ENCODE data around the gene GOLGA6C. TPM values are rescaled to one million over a fixed set of nuclear protein-coding genes. Genes with fewer than 3 reads are reported as not detected.
"Not testable (repeated sequence)": the region's sequence is repeated elsewhere in the genome, so short reads cannot be mapped to it uniquely, and the experiment has no call there.

The GOLGA6C gene
- total RNA-seq, result not detected
- total RNA-seq (2013), result not detected

DNA sequence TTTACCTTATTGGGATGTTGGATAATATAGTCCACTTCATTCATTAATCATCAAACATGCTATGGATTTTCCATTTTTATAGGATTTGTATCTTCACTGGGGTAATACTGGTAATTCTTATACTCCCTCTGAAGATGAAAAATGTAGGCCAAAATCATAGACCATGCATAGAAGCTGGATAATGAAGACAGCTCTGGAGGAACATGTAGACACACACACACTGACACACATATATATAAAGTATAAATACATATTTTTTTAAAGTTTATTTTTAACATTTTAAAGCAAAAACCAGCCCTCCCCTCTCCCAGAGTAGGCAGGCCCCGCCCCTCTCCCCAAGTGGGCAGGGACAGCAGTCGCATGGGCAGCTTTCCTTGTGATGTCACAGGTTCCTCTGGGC is at the start of gene GOLGA6C:
TSS of gene GOLGA6C (plus strand) at position 301 of the 400 bp plus-strand sequence. CDS start 265 bp downstream, outside the sequence.
- H3K27ac Mint-ChIP-seq; intact Hi-C loops (cut with micrococcal nuclease); H3K27me3 ChIP-seq (ENCODE audit: control insufficient read depth, insufficient read depth, low read length); H3K27me3 Mint-ChIP-seq (ENCODE audit: low read depth in 2 of 2); H3K36me3 ChIP-seq (ENCODE audit: control insufficient read depth, insufficient read depth, low read length); H3K4me1 ChIP-seq (ENCODE audit: control insufficient read depth, insufficient read depth, low read length); H3K4me1 Mint-ChIP-seq; H3K4me3 Mint-ChIP-seq; H3K4me3 ChIP-seq (ENCODE audit: low read length); H3K27ac ChIP-seq (ENCODE audit: low read length); ATAC-seq; H3K36me3 Mint-ChIP-seq; H3K9me3 ChIP-seq (ENCODE audit: control insufficient read depth, insufficient read depth, low read length); DNase-seq; H3K9me3 Mint-ChIP-seq: not testable (repeated sequence)
- no CpG with 5 or more reads among the region's 2 CpGs for WGBS (ENCODE audit: insufficient coverage)

GRCh38 chr15:75208501-75209288 is 49.4 kb upstream of the GOLGA6C start:
- Mint-ChIP-seq H3K4me1 (peaks cover 52 to 77% of the 10 kb centered on the region in 2 donors), H3K9me3 (no peaks in the 10 kb centered on the region), H3K4me3 (no peak overlapping the region), H3K36me3 (peaks cover 7% of the 10 kb centered on the region), H3K27me3 (ENCODE audit: low read depth in 2 of 2) (no peaks in the 10 kb centered on the region), H3K27ac (peak overlapping the region; percentile 67 to 83)
- DNase-seq (no peak), ATAC-seq (no peak)
- no peaks in the 10 kb centered on the region for H3K9me3 ChIP-seq (ENCODE audit: control insufficient read depth, insufficient read depth, low read length)
- 92% methylated on average over 32 of the region's 32 CpGs for WGBS (ENCODE audit: insufficient coverage)
- TF ChIP-seq CTCF (IDR thresholded peaks at IDR 0.05), result no peak
- no peaks in the 10 kb centered on the region for H3K27me3 ChIP-seq (ENCODE audit: control insufficient read depth, insufficient read depth, low read length)
- intact Hi-C loops (cut with micrococcal nuclease), result loop anchor here (10.0 kb wide), 3 partner anchors 364 to 574 kb away; partner anchors contain the start of genes CSK and ULK3
- peaks cover 77% of the 10 kb centered on the region for H3K36me3 ChIP-seq (ENCODE audit: control insufficient read depth, insufficient read depth, low read length)
- no peak overlapping the region for H3K27ac ChIP-seq (ENCODE audit: low read length)
- peaks cover 62% of the 10 kb centered on the region for H3K4me1 ChIP-seq (ENCODE audit: control insufficient read depth, insufficient read depth, low read length)
- H3K4me3 ChIP-seq (ENCODE audit: low read length), result no peak overlapping the region

DNA sequence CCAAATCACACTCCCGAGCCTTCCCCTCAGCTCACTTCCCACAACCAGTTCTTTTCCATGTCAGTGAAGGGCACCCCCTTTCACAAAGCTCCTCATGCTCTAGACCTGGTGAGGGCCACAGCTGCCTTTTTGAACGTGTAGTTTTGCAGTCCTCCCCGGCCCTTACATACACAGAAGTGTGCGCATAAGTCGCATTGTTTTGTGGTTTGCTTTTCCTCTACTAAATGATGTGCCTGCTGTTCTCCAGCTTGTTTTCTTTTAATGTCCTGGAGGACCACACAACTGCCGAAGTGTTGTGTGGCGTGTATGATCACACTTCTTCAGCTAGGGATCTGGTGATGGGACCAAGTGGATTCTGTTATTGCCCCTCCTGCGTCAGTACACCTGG is 48.9 kb upstream of the GOLGA6C start:
- H3K36me3 ChIP-seq (ENCODE audit: control insufficient read depth, insufficient read depth, low read length), result peaks cover 80% of the 10 kb centered on the region
- Mint-ChIP-seq H3K27ac (peak overlapping the region; percentile 67 to 83), H3K36me3 (peaks cover 7% of the 10 kb centered on the region), H3K4me3 (peak overlapping the region; percentile 9), H3K9me3 (no peaks in the 10 kb centered on the region), H3K27me3 (ENCODE audit: low read depth in 2 of 2) (no peaks in the 10 kb centered on the region), H3K4me1 (peaks cover 47 to 73% of the 10 kb centered on the region in 2 donors)
- no peak overlapping the region for H3K27ac ChIP-seq (ENCODE audit: low read length)
- intact Hi-C loops (cut with micrococcal nuclease), result loop anchor here (10.0 kb wide), 3 partner anchors 364 to 574 kb away; partner anchors contain the start of genes CSK and ULK3
- DNase-seq (no peak), ATAC-seq (no peak)
- 50% methylated on average over 8 of the region's 8 CpGs for WGBS (ENCODE audit: insufficient coverage)
- no peaks in the 10 kb centered on the region for H3K27me3 ChIP-seq (ENCODE audit: control insufficient read depth, insufficient read depth, low read length)
- H3K9me3 ChIP-seq (ENCODE audit: control insufficient read depth, insufficient read depth, low read length), result no peaks in the 10 kb centered on the region
- no peak for TF ChIP-seq CTCF (IDR thresholded peaks at IDR 0.05)
- H3K4me1 ChIP-seq (ENCODE audit: control insufficient read depth, insufficient read depth, low read length), result peaks cover 57% of the 10 kb centered on the region
- no peak overlapping the region for H3K4me3 ChIP-seq (ENCODE audit: low read length)

DNA sequence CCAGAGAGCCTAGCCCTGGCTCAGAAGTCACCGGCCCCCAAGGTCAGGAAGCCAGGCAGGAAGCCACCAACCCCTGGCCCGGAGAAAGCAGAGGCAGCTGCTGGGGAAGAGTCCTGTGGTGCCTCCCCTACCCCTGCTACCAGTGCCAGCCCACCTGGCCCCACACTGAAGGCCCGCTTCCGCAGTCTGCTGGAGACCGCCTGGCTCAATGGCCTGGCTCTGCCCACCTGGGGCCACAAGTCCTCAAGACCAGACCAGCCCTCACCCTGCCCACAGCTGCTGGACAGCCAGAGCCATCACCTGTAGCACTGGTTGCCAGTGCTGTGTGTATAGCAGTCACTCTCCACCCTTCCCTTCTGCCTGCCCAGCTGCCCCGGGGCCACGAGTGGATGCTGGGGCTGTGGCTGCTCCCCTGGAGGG is 47.3 kb upstream of the GOLGA6C start:
- Mint-ChIP-seq H3K36me3 (peaks cover 7% of the 10 kb centered on the region), H3K9me3 (no peaks in the 10 kb centered on the region), H3K27ac (peak overlapping the region; percentile 67 to 83), H3K27me3 (ENCODE audit: low read depth in 2 of 2) (no peaks in the 10 kb centered on the region), H3K4me1 (peaks cover 37 to 78% of the 10 kb centered on the region in 2 donors), H3K4me3 (no peak overlapping the region)
- Histone ChIP-seq H3K4me1 (ENCODE audit: control insufficient read depth, insufficient read depth, low read length) (peaks cover 48% of the 10 kb centered on the region), H3K36me3 (ENCODE audit: control insufficient read depth, insufficient read depth, low read length) (peaks cover 81% of the 10 kb centered on the region), H3K27me3 (ENCODE audit: control insufficient read depth, insufficient read depth, low read length) (no peaks in the 10 kb centered on the region), H3K4me3 (ENCODE audit: low read length) (no peak overlapping the region), H3K9me3 (ENCODE audit: control insufficient read depth, insufficient read depth, low read length) (no peaks in the 10 kb centered on the region), H3K27ac (ENCODE audit: low read length) (no peak overlapping the region)
- 37% methylated on average over 7 of the region's 7 CpGs for WGBS (ENCODE audit: insufficient coverage)
- ATAC-seq, result peak in 1 of 3 donors; percentile 17
- intact Hi-C loops (cut with micrococcal nuclease), result no loop called here
- TF ChIP-seq CTCF (IDR thresholded peaks at IDR 0.05), result no peak
- no peak for DNase-seq

Data from natural killer cell (primary cell).